Activated CD8-positive, alpha-beta T cell treated with anti-CD3 and anti-CD28 coated beads, Interleukin-2, amount 10 ng/mL, durations not matched to agents 7 days and 5 days (primary cell): Measurements from ENCODE around the gene LRMDA. TPM values are rescaled to one million over a fixed set of nuclear protein-coding genes. Genes with fewer than 3 reads are reported as not detected.

Source experiments
- ATAC-seq: fragments of 150-1000 bp; cut with Tn5 transposase; one replicate; pipeline ENCODE4 v1.10.0; 2021; ENCODE audit warnings: moderate library complexity
- CTCF ChIA-PET: fragments of 350-600 bp; sonication (Branson Sonifier 250); formaldehyde crosslinking; loops from one replicate; lab custom pipeline; 2021; ENCODE audit warnings: antibody characterized with exemption; lab: Charles Lee
- POLR2A ChIA-PET: fragments of 350-600 bp; sonication (Branson Sonifier 250); formaldehyde crosslinking; loops from one replicate; lab custom pipeline; 2021; ENCODE audit warnings: antibody characterized with exemption; lab: Charles Lee
- DNase-seq: peaks from one replicate; pipeline ENCODE4 v3.0.0-alpha.2; 2020
- H3K27ac Mint-ChIP-seq: one replicate; pipeline ENCODE4 v1.8.0; 2021; ENCODE audit warnings: mild to moderate bottlenecking, mixed read lengths
- H3K27me3 Mint-ChIP-seq: one replicate; pipeline ENCODE4 v1.8.0; 2021; ENCODE audit warnings: low read depth, mixed read lengths
- H3K36me3 Mint-ChIP-seq: one replicate; pipeline ENCODE4 v1.8.0; 2021; ENCODE audit warnings: low read depth, mixed read lengths
- H3K4me1 Mint-ChIP-seq: one replicate; pipeline ENCODE4 v1.8.0; 2021; ENCODE audit warnings: low read depth, mixed read lengths
- H3K4me3 Mint-ChIP-seq: one replicate; pipeline ENCODE4 v1.8.0; 2021; ENCODE audit warnings: mild to moderate bottlenecking, mixed read lengths
- H3K9me3 Mint-ChIP-seq: one replicate; pipeline ENCODE4 v1.8.0; 2022; ENCODE audit warnings: mixed read lengths; ENCODE audit not compliant: insufficient read depth
- total RNA-seq, 2 experiments: library from RNA; stranded (reverse); gene quantifications; one replicate each; pipeline ENCODE4 v1.2.3, GENCODE V29; 2021

The LRMDA gene
- total RNA-seq, 2 experiments from 2014 or later: not detected

DNA sequence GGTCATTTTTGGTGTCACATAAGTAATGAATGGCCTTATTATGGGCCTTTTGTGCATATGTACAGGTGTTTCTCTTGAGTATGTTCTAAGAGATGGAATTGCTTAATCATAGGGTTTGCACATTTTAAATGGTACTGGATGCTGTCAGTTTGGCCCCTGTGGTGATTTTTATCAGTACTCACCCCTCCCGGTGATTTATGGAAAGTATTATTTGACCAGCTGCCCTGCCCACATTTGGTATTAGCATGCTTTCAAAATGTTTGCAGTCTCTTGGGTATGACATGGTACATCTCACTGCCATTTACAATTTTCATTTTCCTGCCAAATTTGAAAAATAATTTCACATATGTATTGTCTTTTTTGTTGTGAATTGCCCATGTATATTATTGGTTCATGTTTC lies 427.7 kb downstream of the LRMDA start:
- Mint-ChIP-seq H3K4me1 (no peaks in the 10 kb centered on the region), H3K27me3 (no peaks in the 10 kb centered on the region), H3K27ac (no peak overlapping the region), H3K9me3 (no peaks in the 10 kb centered on the region), H3K4me3 (no peak overlapping the region), H3K36me3 (no peaks in the 10 kb centered on the region)
- no peak for DNase-seq
- ATAC-seq: no peak
- ChIA-PET CTCF (no interaction called here), POLR2A (no interaction called here)

DNA sequence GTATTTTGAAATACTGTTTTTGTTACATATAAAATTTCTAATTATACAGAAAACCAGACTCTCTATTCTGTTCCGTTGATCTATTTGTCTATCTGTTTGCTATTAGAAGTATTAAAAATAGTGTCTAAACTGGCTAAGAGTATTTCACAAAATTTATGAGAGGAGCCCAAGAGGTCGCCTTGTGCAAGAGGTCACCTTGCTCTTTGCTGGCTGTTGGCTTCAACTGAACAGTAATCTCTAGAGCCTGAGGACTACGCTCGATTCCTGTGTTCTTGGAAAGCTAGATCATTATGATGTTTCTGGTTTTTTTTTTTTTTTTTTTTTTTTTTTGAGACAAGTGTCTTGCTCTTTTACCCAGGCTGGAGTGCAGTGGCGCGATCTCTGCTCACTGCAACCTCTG lies 428.6 kb downstream of the LRMDA start:
- Mint-ChIP-seq H3K4me3 (no peak overlapping the region), H3K27me3 (no peaks in the 10 kb centered on the region), H3K9me3 (no peaks in the 10 kb centered on the region), H3K36me3 (no peaks in the 10 kb centered on the region), H3K27ac (no peak overlapping the region), H3K4me1 (no peaks in the 10 kb centered on the region)
- ChIA-PET POLR2A (no interaction called here), CTCF (no interaction called here)
- no peak for DNase-seq
- no peak for ATAC-seq

DNA sequence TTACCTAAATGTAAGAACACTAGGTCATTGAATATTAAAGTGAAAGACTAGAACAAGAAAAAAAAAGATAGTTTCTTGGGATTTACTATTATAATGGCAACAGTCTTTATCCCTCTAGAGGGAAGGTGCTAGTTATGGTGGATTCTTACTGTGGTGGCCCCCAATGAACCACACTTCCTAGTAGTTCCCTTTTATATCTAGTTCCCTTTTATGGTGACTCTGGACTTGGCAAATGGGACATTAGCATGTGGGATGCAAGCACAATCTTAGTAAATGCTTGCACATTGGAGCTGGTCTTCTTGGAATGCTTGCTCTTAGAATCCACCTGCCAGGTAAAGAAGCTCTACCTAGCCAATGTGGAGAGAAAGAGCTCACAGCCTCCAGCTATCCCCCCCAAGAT lies 430.2 kb downstream of the LRMDA start:
- H3K27me3 Mint-ChIP-seq: no peaks in the 10 kb centered on the region
- no peak overlapping the region for H3K4me3 Mint-ChIP-seq
- DNase-seq (no peak), ATAC-seq (no peak)
- no peaks in the 10 kb centered on the region for H3K36me3 Mint-ChIP-seq
- no peaks in the 10 kb centered on the region for H3K4me1 Mint-ChIP-seq
- POLR2A ChIA-PET: no interaction called here
- CTCF ChIA-PET: no interaction called here
- no peaks in the 10 kb centered on the region for H3K9me3 Mint-ChIP-seq
- H3K27ac Mint-ChIP-seq: no peak overlapping the region

DNA sequence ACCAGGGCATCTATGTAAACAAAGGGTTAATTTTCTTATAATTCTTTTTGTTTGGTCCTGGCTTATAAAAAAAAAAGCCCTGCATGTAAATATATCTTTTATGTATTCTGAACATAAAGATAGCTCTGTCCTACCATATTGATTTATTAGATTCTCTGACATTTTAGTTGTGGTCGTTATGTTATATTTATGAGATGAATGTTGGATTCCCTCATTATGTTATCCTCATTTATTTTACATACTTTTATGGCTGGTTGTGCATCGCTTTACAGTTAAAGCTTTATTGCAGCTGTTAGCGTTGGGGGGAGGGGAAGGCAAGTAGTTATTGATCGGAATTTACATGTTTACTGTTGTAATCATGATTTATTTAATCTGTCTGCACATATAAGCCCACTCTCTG lies 431.5 kb downstream of the LRMDA start:
- Mint-ChIP-seq H3K9me3 (no peaks in the 10 kb centered on the region), H3K4me3 (no peak overlapping the region), H3K4me1 (no peaks in the 10 kb centered on the region), H3K27ac (no peak overlapping the region), H3K36me3 (no peaks in the 10 kb centered on the region), H3K27me3 (no peaks in the 10 kb centered on the region)
- POLR2A ChIA-PET: no interaction called here
- no peak for DNase-seq
- CTCF ChIA-PET: no interaction called here
- ATAC-seq: no peak

DNA sequence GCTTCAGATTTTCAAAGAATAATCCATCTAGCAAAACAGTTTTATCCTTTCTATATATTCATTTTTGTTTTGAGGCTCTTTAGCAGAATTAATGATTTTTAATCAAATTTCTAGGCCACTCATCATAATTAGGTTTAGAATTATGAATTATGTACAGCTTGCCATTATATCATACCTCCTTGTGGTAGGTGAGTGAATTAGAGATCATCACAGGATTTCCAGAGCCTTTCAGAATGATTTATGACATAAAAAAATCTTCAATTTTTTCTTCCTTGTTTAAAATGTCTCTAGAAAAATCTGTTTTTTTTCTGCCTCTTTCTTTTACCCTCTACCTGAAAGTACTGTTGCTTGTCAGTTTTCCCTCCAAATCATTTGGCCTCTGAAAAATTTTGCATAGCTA lies 433.3 kb downstream of the LRMDA start:
- DNase-seq (no peak), ATAC-seq (no peak)
- no peak overlapping the region for H3K4me3 Mint-ChIP-seq
- no peaks in the 10 kb centered on the region for H3K9me3 Mint-ChIP-seq
- H3K27me3 Mint-ChIP-seq: no peaks in the 10 kb centered on the region
- no peak overlapping the region for H3K27ac Mint-ChIP-seq
- no peaks in the 10 kb centered on the region for H3K36me3 Mint-ChIP-seq
- ChIA-PET CTCF (no interaction called here), POLR2A (no interaction called here)
- no peaks in the 10 kb centered on the region for H3K4me1 Mint-ChIP-seq

DNA sequence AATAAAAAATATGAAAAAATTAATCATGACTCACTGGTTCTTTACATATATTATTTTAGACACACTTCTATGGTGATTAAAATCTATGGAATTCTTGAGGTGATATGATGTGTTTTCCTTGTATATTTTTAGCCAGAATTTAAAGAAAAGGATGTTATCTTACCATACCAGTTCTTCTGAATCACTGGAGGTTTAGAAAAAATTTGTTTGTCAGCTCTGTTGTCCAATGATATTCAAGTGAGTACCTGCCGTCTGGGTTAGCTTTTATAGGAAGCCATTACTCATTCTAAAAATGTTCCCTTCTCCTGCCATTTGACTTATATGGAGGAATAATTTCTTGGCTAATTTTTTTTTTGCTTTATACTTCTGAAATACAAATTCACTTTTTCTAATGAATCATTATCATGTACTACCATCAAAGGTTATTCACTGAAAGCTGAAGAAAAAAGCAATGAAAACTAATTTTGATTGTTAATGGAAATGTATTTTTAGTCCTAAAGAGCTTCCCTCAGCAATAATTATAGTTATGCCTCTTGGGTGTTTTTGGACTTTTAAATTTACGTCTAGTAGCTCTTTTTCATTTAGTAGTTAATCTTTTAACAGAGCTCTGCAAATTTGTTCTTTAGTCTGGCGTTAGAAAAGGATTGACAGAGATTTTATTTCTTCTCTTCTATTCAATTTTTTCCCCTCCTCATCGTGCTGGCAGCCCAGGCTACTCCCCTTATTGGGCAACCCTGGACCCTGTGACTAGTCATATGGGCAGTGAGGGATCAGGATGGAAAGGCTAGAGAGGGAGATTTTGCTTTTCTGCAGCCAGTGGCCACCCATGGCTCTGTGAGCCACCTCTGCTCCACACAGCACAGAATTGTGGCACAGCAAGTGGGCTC lies 434.2 kb downstream of the LRMDA start:
- POLR2A ChIA-PET: no interaction called here
- DNase-seq (no peak), ATAC-seq (no peak)
- Mint-ChIP-seq H3K4me1 (no peaks in the 10 kb centered on the region), H3K4me3 (no peak overlapping the region), H3K36me3 (no peaks in the 10 kb centered on the region), H3K9me3 (no peaks in the 10 kb centered on the region), H3K27ac (no peak overlapping the region), H3K27me3 (no peaks in the 10 kb centered on the region)
- CTCF ChIA-PET: no interaction called here

DNA sequence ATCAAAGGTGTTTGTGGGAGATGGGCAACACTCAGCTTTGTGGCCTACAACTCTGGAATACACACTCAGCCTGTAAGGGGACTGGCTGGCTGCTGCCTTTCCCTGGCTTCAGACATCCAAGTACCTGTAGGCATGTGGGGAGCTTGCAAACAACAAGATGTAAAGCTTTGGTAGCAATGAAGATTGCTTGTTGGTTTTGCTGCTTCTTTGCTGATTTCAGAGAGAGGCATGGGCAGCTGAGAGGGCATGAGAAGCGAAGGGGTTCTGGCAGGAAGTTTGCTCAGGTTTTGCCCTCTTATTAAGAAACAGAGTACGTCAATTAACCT lies 434.8 kb downstream of the LRMDA start:
- DNase-seq (no peak), ATAC-seq (no peak)
- no peaks in the 10 kb centered on the region for H3K4me1 Mint-ChIP-seq
- H3K9me3 Mint-ChIP-seq: no peaks in the 10 kb centered on the region
- ChIA-PET CTCF (no interaction called here), POLR2A (no interaction called here)
- H3K4me3 Mint-ChIP-seq: no peak overlapping the region
- no peak overlapping the region for H3K27ac Mint-ChIP-seq
- H3K36me3 Mint-ChIP-seq: no peaks in the 10 kb centered on the region
- H3K27me3 Mint-ChIP-seq: no peaks in the 10 kb centered on the region

DNA sequence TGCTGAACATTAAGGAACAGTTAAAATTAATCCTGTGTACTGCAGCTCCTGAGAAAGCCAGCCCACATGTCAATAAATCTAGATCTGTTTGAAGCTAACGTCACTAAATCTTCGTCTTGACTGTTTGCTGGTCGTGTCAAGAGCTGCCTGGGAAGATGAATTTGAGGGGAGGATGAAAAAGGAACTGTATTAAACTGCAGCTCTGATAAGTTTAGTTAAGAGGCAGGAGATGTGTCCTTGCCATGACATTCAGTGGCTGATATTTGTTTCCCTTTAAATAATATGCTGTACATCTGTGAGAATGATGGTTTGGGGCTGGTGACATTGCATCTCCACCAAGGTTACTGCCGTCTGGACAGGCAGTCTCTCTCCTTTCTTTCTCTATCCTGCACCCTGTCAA lies 435.3 kb downstream of the LRMDA start:
- Mint-ChIP-seq H3K27me3 (no peaks in the 10 kb centered on the region), H3K4me3 (no peak overlapping the region), H3K27ac (no peak overlapping the region), H3K4me1 (no peaks in the 10 kb centered on the region), H3K36me3 (no peaks in the 10 kb centered on the region), H3K9me3 (no peaks in the 10 kb centered on the region)
- DNase-seq (no peak), ATAC-seq (no peak)
- ChIA-PET POLR2A (no interaction called here), CTCF (no interaction called here)

DNA sequence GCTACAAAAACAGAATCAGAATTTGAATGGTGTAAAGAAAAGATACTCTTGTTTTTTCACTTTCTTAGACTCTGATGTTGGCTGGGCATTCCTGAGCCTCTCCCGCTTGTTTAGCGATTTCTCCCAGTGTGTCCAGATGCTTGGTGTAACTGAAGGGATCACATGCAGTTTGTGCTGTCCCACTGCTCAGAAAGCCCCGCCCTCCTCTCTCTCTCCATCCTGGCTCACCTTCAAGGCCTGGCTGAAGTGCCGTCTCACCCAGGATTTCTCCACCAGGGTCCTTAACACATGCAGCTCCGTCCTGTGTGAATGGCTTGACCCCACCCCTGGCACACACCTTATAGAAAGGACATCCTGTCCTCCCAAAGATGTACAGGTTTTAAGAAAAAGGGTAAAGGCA lies 437.1 kb downstream of the LRMDA start:
- H3K4me3 Mint-ChIP-seq: no peak overlapping the region
- DNase-seq (no peak), ATAC-seq (no peak)
- no peaks in the 10 kb centered on the region for H3K36me3 Mint-ChIP-seq
- ChIA-PET POLR2A (no interaction called here), CTCF (no interaction called here)
- no peaks in the 10 kb centered on the region for H3K4me1 Mint-ChIP-seq
- no peak overlapping the region for H3K27ac Mint-ChIP-seq
- H3K27me3 Mint-ChIP-seq: no peaks in the 10 kb centered on the region
- H3K9me3 Mint-ChIP-seq: no peaks in the 10 kb centered on the region

DNA sequence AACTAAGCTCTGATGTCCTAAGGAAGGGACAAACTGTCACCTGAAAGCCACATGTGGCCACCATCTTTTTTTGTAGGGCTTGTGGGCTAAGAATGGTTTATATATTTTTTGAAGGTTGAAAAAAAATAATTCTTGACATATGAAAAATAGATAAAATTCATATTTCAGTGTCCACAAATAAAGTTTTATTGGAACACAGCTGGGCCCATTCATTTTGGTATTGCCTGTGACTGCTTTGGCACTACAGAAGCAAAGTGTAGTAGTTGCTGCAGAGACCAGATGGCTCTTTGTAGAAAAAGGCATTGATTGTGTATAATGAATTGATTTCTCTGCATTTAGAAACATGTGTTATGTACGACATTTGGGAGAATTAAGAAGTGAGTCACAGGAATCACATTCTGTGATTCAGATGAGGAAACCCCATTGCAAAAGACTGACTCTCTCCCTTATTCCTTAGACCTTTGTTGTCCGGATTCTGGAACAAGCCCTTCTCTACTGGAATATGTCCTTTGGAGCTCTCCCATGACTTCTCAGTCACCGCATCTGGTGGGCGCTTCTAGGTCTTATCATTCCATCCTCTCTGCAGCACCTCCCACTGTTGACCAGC lies 438.7 kb downstream of the LRMDA start:
- no peaks in the 10 kb centered on the region for H3K4me1 Mint-ChIP-seq
- no peak overlapping the region for H3K4me3 Mint-ChIP-seq
- DNase-seq: no peak
- CTCF ChIA-PET: no interaction called here
- no peak overlapping the region for H3K27ac Mint-ChIP-seq
- ATAC-seq: no peak
- H3K9me3 Mint-ChIP-seq: no peaks in the 10 kb centered on the region
- H3K27me3 Mint-ChIP-seq: no peaks in the 10 kb centered on the region
- H3K36me3 Mint-ChIP-seq: no peaks in the 10 kb centered on the region
- POLR2A ChIA-PET: no interaction called here

DNA sequence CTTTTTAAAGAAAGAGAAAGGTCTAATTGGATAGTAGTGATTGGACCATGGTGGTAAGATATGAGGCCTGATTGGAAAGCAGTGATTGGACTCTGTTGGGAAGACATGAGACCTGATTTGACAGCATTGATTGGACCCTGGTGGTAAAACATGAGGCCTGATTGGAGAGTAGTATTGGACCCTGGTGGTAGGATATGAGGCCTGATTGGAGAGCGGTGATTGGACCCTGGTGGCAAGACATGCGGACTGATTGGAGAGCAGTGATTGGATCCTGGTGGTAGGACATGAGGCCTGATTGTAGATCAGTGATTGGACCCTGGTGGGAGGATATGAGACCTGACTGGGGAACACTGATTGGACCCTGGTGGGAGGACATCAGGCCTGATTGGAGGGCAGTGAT lies 444.3 kb downstream of the LRMDA start:
- ChIA-PET POLR2A (no interaction called here), CTCF (no interaction called here)
- Mint-ChIP-seq H3K4me3 (no peak overlapping the region), H3K9me3 (no peaks in the 10 kb centered on the region), H3K4me1 (no peaks in the 10 kb centered on the region), H3K27me3 (no peaks in the 10 kb centered on the region), H3K36me3 (no peaks in the 10 kb centered on the region), H3K27ac (no peak overlapping the region)
- no peak for ATAC-seq
- DNase-seq: no peak

DNA sequence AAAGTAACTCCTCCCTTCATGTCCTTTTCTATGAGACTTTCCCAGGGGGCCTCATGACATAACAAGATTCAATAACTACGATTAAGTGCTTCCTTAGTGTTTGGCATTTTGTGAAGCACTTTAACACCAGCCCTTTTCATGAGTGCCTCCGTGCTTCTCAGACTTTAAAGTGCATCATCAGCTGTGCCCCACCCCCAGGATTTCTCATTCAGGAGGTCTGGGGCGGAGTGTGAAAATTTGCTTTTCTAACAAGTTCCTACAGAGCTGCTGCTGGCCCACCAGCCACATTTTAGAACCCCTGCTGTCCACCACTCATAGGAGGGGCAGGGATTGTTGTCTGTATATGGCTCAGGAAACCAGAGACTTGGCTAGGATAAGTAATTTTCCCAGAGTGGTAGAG lies 445.3 kb downstream of the LRMDA start:
- H3K4me3 Mint-ChIP-seq: no peak overlapping the region
- no peaks in the 10 kb centered on the region for H3K4me1 Mint-ChIP-seq
- H3K27ac Mint-ChIP-seq: no peak overlapping the region
- no peak for ATAC-seq
- ChIA-PET CTCF (no interaction called here), POLR2A (no interaction called here)
- no peak for DNase-seq
- H3K27me3 Mint-ChIP-seq: no peaks in the 10 kb centered on the region
- no peaks in the 10 kb centered on the region for H3K9me3 Mint-ChIP-seq
- no peaks in the 10 kb centered on the region for H3K36me3 Mint-ChIP-seq

DNA sequence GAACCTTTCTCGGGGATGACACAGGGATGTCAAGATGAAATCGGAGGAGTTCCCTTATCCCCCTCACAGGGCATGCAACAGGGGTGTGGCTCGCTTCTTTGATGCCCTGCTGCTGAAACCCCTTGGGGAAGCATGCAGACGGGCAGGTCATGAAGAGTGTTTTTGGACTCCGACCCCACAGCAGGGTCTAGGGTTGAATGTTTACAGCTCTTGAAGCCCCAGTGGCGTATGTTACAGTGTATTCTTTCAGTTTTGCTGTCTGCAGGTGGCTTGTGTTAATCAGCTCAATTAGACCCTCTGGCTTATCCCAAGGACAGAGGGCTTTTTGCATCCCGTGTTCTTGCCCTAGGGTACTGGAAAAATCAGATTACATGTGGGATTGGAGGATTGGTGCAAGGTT lies 446.5 kb downstream of the LRMDA start:
- ATAC-seq (no peak), DNase-seq (no peak)
- no peaks in the 10 kb centered on the region for H3K36me3 Mint-ChIP-seq
- CTCF ChIA-PET: no interaction called here
- no peaks in the 10 kb centered on the region for H3K4me1 Mint-ChIP-seq
- no peaks in the 10 kb centered on the region for H3K27me3 Mint-ChIP-seq
- no peaks in the 10 kb centered on the region for H3K9me3 Mint-ChIP-seq
- no peak overlapping the region for H3K4me3 Mint-ChIP-seq
- POLR2A ChIA-PET: no interaction called here
- H3K27ac Mint-ChIP-seq: no peak overlapping the region
